GM23338 (cell line): ENCODE data around the gene SLC44A1. TPM values are rescaled to one million over a fixed set of nuclear protein-coding genes. Genes with fewer than 3 reads are reported as not detected.

Source experiments
- ATAC-seq: fragments of 200-7000 bp; cut with Tn5 transposase; 3 replicates; pipeline ENCODE4 v1.9.1; 2020
- DNase-seq: peaks from one replicate; pipeline ENCODE4 v3.0.0-alpha.2; 2015; ENCODE audit warnings: low spot score
- H2AFZ ChIP-seq: fragments of 200-600 bp; sonication (generic); 2 replicates; pipeline ENCODE4 v1.8.0; 2016; ENCODE audit warnings: antibody characterized with exemption, mild to moderate bottlenecking, moderate library complexity
- H3F3A ChIP-seq: fragments of 200-600 bp; sonication (generic); replicated peaks from 2 replicates; pipeline ENCODE4 v1.8.0; 2017; ENCODE audit warnings: antibody characterized with exemption, mixed run types, low read depth
- H3K27ac ChIP-seq: fragments of 200-600 bp; sonication (generic); 2 replicates; pipeline ENCODE4 v1.6.1; 2016; ENCODE audit warnings: low read depth
- H3K27me3 ChIP-seq: fragments of 200-600 bp; sonication (generic); 2 replicates; pipeline ENCODE4 v1.8.0; 2016; ENCODE audit warnings: mild to moderate bottlenecking, mixed run types, moderate library complexity; ENCODE audit not compliant: insufficient read depth
- H3K36me3 ChIP-seq: fragments of 200-600 bp; sonication (generic); 2 replicates; pipeline ENCODE4 v1.8.0; 2016; ENCODE audit warnings: mild to moderate bottlenecking; ENCODE audit not compliant: insufficient read depth
- H3K4me1 ChIP-seq: fragments of 200-600 bp; sonication (generic); 2 replicates; pipeline ENCODE4 v1.8.0; 2016; ENCODE audit warnings: mild to moderate bottlenecking, moderate library complexity; ENCODE audit not compliant: insufficient read depth
- H3K4me2 ChIP-seq: fragments of 200-600 bp; sonication (generic); 2 replicates; pipeline ENCODE4 v1.7.1; 2017; ENCODE audit warnings: mixed run types
- H3K4me3 ChIP-seq: fragments of 200-600 bp; sonication (generic); 2 replicates; pipeline ENCODE4 v1.6.1; 2016; ENCODE audit warnings: mixed run types
- H3K79me2 ChIP-seq: fragments of 200-600 bp; sonication (generic); replicated peaks from 2 replicates; pipeline ENCODE4 v1.8.0; 2017; ENCODE audit warnings: mild to moderate bottlenecking; ENCODE audit not compliant: insufficient read depth
- H3K9me2 ChIP-seq: fragments of 200-600 bp; sonication (generic); 2 replicates; pipeline ENCODE4 v1.8.0; 2017; ENCODE audit not compliant: insufficient read depth
- H4K20me1 ChIP-seq: fragments of 200-600 bp; sonication (generic); replicated peaks from 2 replicates; pipeline ENCODE4 v1.8.0; 2017; ENCODE audit warnings: mild to moderate bottlenecking; ENCODE audit not compliant: insufficient read depth
- H3K27ac Mint-ChIP-seq: 2 replicates; pipeline ENCODE4 v1.8.0; 2020; ENCODE audit warnings: inconsistent platforms, mild to moderate bottlenecking, moderate library complexity, mixed read lengths
- H3K27me3 Mint-ChIP-seq: 3 replicates; pipeline ENCODE4 v1.8.0; 2022; ENCODE audit warnings: low read depth, mild to moderate bottlenecking, moderate library complexity, mixed read lengths, inconsistent platforms; ENCODE audit not compliant: insufficient read depth, poor library complexity
- H3K36me3 Mint-ChIP-seq: 3 replicates; pipeline ENCODE4 v1.8.0; 2021; ENCODE audit warnings: low read depth, mild to moderate bottlenecking, inconsistent platforms, moderate library complexity, mixed read lengths
- H3K4me1 Mint-ChIP-seq: 3 replicates; pipeline ENCODE4 v1.8.0; 2020; ENCODE audit warnings: mild to moderate bottlenecking, inconsistent platforms, mixed read lengths
- H3K4me3 Mint-ChIP-seq: 3 replicates; pipeline ENCODE4 v1.8.0; 2021; ENCODE audit warnings: moderate library complexity, mild to moderate bottlenecking, inconsistent platforms, mixed read lengths
- H3K9me3 Mint-ChIP-seq: 3 replicates; pipeline ENCODE4 v1.8.0; 2020; ENCODE audit warnings: moderate library complexity, mild to moderate bottlenecking, inconsistent platforms, mixed read lengths
- CTCF ChIP-seq, 2 experiments: fragments of 200-600 bp in 1 of 2; sonication (generic) in 1 of 2; conservative IDR thresholded peaks; 2 replicates each; pipeline versions ENCODE4 v1.5.1 to v1.6.1; 2016 to 2017; ENCODE audit warnings: antibody characterized with exemption in 2 of 2, low read depth in 2 of 2, mild to moderate bottlenecking in 2 of 2, moderate library complexity in 1 of 2
- ETS1 ChIP-seq: IDR thresholded peaks from 2 replicates; pipeline ENCODE4 v1.6.1; 2016; ENCODE audit warnings: antibody characterized with exemption
- EZH2 ChIP-seq: fragments of 200-600 bp; sonication (generic); IDR thresholded peaks from one replicate; pipeline ENCODE4 v1.8.0; 2017; ENCODE audit warnings: antibody characterized with exemption, mild to moderate bottlenecking, low read depth; ENCODE audit not compliant: unreplicated experiment
- JUNB ChIP-seq: IDR thresholded peaks from one replicate; pipeline ENCODE4 v1.6.1; 2016; ENCODE audit warnings: antibody characterized with exemption; ENCODE audit not compliant: unreplicated experiment
- POLR2AphosphoS5 ChIP-seq: IDR thresholded peaks from 2 replicates; pipeline ENCODE4 v1.6.1; 2016; ENCODE audit warnings: antibody characterized with exemption, low read depth
- REST ChIP-seq: IDR thresholded peaks from one replicate; pipeline ENCODE4 v1.6.1; 2018; ENCODE audit warnings: antibody characterized with exemption; ENCODE audit not compliant: unreplicated experiment
- STAT1 ChIP-seq: IDR thresholded peaks from one replicate; pipeline ENCODE4 v1.6.1; 2016; ENCODE audit warnings: antibody characterized with exemption; ENCODE audit not compliant: unreplicated experiment
- ZNF331 ChIP-seq: fragments of 250-450 bp; sonication (Bioruptor Pico); IDR thresholded peaks from 2 replicates; pipeline ENCODE4 v1.5.0; 2020; ENCODE audit warnings: low read depth, mild to moderate bottlenecking, moderate library complexity
- ZNF462 ChIP-seq: fragments of 250-450 bp; sonication (Bioruptor Pico); IDR thresholded peaks from 2 replicates; pipeline ENCODE4 v1.5.0; 2020; ENCODE audit warnings: mild to moderate bottlenecking, moderate library complexity
- polyA plus RNA-seq: library from polyadenylated mRNA; unstranded; fragments of >200 nt; fragmentation: Nextera tagmentation; extraction: Ambion mirVana; gene quantifications from 2 replicates; pipeline ENCODE4 v1.2.1, GENCODE V29; 2016
- total RNA-seq: library from RNA; depleted of rRNA; stranded (reverse); fragments of >200 nt; shearing (Covaris generic); gene quantifications from 2 replicates; pipeline ENCODE4 v1.2.3, GENCODE V29; 2014

SLC44A1 gene
- total and polyA plus RNA-seq, 2 experiments from 2014 or later = 14.9 to 75.0 TPM

GRCh38 chr9:105438141-105438806 lies 193.8 kb downstream of the SLC44A1 start:
- Histone ChIP-seq H4K20me1 (no peaks in the 10 kb centered on the region), H3K9me2 (no peaks in the 10 kb centered on the region), H3K27ac (no peak overlapping the region), H3K4me3 (no peak overlapping the region), H3K27me3 (no peaks in the 10 kb centered on the region), H3K79me2 (no peaks in the 10 kb centered on the region), H3F3A (no peaks in the 10 kb centered on the region), H3K4me1 (no peaks in the 10 kb centered on the region), H2AFZ (peak overlapping the region; percentile 23; the same call in 1 of the 2 replicates), H3K4me2 (no peak overlapping the region), H3K36me3 (no peaks in the 10 kb centered on the region)
- DNase-seq = no peak
- H3K27ac Mint-ChIP-seq = no peak overlapping the region
- ATAC-seq = no peak
- TF ChIP-seq EZH2 = no peak
- TF ChIP-seq ETS1 = no peak
- no peak for TF ChIP-seq POLR2AphosphoS5
- TF ChIP-seq ZNF331 (CRISPR knock-in tag) = no peak
- TF ChIP-seq CTCF (conservative IDR thresholded peaks at IDR 0.05; ENCODE audit: low read depth in 2 of 2) = no peak
- no peak for TF ChIP-seq JUNB
- no peak for TF ChIP-seq REST
- no peak for TF ChIP-seq STAT1
- no peak for TF ChIP-seq ZNF462 (CRISPR knock-in tag)
- H3K9me3 Mint-ChIP-seq = no peaks in the 10 kb centered on the region
- no peaks in the 10 kb centered on the region for H3K36me3 Mint-ChIP-seq
- peaks cover 9% of the 10 kb centered on the region; the same call in 2 of the 3 replicates for H3K4me1 Mint-ChIP-seq
- no peaks in the 10 kb centered on the region for H3K27me3 Mint-ChIP-seq
- no peak overlapping the region for H3K4me3 Mint-ChIP-seq
